Hematopoietic multipotent progenitor cell treated with erythropoietin and hydrocortisone succinate and interleukin-3 and kit ligand, for 6 days (in vitro differentiated cells): ENCODE measurements around the gene NTN4.
"Not testable (repeated sequence)": the region's sequence is repeated elsewhere in the genome, so short reads cannot be mapped to it uniquely, and the experiment has no call there.

Source experiments
- DNase-seq: peaks from one replicate; pipeline ENCODE4 v3.0.0-alpha.2; 2015

Gene NTN4

DNA sequence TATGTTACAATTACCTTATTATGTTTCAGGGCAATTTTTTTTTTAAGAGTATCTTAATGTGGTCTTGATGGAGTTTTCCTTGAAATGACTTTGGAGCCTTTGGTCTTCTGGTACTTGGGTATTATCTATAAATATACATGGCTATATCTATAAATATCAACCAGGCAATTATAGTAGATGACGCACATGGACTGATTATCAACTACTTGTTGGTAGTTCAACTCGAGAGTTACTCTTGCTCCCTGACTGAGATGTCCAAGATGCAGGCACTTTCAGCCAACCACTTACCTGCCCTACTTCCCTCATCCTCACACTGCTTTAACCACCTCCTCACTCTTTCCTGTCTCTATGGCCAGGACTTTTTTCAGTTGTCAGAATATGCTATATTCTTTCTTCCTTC is 85.4 kb downstream of the NTN4 start:
- DNase-seq: no peak

GRCh38 chr12:95703986-95704385 is 86.6 kb downstream of the NTN4 start:
- DNase-seq: no peak

DNA sequence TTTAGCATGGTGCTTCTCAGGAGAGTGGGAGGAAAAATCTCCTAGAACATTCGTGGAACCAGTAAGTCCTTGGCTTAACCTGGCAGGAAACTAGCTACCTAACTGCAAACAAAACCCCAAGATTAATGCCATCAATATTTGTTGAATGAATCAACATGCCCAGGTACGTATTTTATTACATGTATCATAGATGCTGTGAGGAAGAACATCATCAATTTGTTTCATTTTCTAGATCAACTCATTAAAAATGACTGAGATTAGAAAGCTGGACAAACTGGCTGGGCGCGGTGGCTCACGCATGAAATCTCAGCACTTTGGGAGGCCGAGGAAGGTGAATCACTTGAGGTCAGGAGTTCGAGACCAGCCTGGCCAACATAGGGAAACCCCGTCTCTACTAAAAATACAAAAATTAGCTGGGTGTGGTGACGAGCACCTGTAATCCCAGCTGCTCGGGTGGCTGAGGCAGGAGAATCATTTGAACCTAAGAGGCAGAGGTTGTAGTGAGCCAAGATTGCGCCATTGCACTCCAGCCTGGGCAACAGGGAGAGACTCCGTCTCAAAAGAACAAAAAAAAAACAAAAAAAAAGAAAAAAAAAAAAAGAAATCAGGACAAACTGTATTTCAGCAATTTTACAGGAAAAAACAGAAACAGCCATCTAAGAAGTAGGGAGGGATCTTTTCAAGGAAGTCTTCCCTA is 88.7 kb downstream of the NTN4 start:
- DNase-seq: no peak

GRCh38 chr12:95701275-95701674 is 89.3 kb downstream of the NTN4 start:
- no peak for DNase-seq

DNA sequence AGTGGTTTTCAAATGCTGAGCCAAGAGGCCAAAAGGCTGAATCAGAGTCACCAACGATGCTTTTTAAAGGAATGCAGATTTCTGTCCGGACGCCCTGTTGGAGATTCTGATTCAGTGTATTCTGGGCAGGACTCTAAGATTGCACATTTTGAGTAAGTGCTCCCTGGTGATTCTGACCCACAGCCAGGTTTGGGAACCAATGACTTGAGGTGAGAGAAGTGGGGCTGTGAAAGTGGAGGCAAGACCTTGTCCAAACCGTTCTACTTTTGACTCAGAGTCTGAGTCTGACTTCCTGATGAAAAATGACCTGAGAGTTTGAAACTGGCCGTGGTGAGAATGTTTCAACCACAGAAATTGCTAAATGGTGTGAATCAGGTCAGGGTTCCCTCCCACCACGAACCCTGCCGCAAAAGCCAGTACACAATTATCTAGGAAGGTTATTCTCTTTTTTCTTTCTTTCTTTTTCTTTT is 90.2 kb downstream of the NTN4 start:
- DNase-seq: no peak

GRCh38 chr12:95699579-95699978 is 91.0 kb downstream of the NTN4 start:
- DNase-seq: no peak

GRCh38 chr12:95694136-95694535 is 96.4 kb downstream of the NTN4 start:
- DNase-seq: no peak

DNA sequence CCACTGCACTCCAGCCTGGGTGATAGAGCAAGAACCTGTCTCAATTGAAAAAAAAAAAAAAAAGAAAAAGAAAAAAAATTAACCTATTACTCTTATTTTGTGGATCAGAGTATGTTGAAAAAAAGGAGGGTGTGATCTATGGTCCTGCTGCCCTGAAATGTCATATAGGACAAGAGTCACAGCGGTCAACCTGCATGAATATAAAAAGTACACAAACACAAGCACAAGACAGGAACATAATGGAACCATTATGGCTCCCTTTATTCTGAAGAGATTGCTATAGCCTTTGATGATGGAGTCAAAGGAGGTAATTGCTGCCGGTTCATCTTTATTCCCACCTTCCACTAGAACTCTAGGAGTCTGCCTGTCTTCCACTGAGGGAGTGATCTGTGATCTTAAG is 96.9 kb downstream of the NTN4 start:
- DNase-seq: no peak

DNA sequence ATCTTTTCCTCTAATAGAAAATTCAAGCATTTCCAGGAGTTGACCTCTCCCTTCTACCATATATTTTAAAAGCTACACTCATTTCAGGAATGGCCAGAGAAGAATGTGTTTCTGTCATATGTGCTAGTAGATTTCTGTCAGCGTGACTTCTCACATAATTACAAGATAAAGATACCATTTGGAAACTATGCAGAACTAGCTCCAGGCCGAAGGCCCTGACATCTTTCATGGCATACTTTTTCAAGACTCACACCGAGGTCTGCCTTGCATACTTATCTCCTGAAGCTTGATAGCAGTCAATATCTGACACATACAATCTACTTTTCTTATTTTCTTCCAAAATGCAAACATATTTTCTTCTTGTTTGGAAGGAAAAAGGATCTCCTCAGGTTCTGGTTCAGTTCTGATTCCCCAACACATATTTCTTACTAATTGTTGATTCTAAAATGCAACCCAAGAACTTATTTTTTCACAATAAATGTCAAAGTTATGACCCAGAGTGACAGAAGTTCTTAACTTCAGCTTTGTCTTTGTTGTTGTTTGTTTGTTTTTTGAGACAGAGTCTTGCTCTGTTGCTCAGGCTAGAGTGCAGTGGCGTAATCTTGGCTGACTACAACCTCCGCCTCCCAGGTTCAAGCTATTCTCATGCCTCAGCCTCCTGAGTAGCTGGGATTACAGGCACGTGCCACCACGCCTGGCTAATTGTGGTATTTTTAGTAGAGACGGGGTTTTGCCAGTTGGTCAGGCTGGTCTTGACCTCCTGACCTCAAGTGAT is 99.5 kb downstream of the NTN4 start:
- no peak for DNase-seq

DNA sequence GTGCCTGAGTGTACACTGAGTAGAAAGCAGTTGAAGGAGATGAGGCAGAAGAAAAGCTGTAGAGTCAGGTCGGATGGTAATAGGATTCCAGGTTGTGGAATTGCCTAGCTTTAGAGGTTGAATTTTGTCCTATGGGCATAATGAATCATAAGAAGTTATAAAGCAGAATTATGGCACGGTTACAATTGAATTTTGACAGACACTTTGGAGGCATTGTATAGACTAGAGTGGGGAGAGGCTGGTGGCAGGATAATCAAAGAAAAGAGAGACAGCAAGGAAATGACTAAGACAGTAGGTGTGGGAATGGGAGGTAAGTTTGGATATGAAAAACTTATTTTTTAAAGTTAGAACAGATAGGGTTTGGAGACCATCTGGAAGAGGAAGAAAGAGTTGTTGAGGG is 102.6 kb downstream of the NTN4 start:
- no peak for DNase-seq

DNA sequence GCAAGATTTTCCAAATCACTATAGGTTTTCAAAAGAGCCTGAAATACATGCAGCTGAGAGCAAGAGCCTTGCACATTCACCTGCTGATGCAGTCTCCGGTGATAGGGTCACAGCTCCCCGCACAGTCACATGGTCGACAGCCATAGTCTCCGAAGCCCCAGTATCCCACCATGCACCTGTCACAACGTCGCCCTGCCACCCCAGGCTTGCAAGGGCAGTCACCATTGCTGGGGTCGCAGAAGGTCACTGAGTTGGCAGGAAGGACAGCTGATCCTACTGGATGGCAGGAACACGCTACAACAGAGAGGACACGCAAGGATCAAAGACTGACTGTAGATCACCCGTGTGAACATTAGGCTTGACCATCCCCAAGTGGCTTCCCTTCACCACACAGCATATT is 107.1 kb downstream of the NTN4 start:
- no peak for DNase-seq

DNA sequence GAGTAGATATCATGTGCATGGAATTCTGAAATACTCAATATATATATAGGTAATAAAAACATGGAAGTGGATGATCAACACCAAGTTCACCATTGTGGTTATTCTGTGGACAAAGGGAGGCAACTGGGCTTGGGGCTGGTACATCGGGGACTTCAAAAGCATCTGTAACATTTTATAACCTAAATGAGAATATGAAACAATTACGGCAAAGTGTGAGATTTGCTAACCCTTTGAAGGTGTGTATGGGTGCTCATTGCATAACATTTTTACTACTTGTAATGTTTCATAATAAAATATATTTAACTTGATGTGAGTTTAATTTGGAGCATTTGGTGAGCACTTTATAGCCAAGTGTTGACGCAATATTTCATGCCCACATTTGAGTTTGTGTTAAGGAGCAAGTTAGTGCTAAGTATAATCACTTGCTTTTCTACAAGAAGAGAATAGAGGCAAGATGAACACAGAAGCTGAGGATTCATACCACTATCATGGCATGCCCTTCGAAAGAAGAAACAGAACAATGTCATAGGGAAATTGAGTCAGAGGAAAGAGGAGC is 109.3 kb downstream of the NTN4 start:
- DNase-seq: no peak

DNA sequence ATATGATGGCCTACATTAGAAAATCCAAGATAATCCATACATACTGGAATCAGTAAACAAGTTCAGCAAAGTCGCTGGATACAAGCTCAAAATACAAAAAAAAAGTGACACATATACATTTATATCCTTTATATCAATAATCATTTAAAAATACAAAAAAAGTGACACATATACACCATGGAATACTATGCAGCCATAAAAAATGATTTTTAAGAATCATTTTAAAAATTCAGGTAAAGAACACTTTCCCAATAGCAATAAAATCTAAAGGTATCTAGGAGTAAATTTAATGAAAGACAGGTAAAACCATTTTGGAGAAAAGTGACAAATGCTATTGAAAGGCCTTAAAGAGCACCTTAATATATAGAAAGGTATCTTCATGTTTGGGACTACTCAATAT is 111.9 kb downstream of the NTN4 start:
- DNase-seq: no peak

DNA sequence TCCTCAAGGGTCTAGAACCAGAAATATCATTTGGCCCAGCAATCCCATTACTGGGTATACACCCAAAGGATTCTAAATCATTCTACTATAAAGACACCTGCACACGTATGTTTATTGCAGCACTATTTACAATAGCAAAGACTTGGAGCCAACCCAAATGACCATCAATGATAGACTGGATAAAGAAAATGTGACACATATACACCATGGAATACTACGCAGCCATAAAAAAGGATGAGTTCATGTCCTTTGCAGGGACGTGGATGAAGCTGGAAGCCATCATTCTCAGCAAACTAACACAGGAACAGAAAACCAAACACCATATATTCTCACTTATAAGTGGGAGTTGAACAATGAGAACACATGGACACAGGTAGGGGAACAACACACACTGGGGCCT is 112.8 kb downstream of the NTN4 start:
- DNase-seq: not testable (repeated sequence)

DNA sequence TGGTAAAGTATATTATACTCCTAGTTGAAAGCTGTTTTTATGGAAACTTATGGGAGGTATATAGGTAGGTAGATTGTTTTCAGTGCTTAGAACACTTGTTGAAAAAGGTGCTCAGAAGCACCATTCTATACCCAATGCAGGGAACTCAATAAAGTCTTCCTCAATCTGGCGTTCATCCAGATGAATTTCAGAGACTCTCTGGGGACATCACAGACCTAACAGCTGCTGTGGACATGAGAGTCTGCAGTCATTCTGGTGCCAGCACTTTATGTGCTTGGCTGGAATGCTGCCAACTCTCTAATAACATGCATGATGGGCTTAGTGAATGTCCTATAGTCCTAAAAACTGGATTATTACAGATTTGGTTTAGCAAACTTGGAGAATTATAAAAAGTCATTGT is 115.9 kb downstream of the NTN4 start:
- no peak for DNase-seq

GRCh38 chr12:95674163-95674562 is 116.4 kb downstream of the NTN4 start:
- DNase-seq: no peak

DNA sequence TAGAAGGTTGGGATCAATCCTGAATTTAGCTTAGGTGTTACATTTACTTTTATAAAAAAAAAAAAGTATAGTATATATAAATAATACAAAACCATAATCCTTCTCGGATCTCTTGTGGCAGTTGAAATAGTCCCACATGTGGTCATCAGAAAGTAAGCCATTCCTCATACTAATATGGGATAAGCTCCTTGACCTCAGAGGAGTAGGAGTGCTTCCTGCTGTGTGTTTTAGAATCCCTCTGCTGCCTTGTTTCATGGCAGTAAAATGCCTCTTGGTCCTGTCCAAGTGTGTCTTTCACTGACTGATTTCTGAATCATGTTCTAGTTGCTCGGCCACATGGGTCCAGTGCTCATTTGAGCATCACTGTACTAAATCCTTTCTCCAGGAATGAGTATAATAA is 117.0 kb downstream of the NTN4 start:
- DNase-seq: no peak

- no peak for DNase-seq
These were observed 118.4 kb downstream of the NTN4 start for GRCh38 chr12:95672166-95672565.

DNA sequence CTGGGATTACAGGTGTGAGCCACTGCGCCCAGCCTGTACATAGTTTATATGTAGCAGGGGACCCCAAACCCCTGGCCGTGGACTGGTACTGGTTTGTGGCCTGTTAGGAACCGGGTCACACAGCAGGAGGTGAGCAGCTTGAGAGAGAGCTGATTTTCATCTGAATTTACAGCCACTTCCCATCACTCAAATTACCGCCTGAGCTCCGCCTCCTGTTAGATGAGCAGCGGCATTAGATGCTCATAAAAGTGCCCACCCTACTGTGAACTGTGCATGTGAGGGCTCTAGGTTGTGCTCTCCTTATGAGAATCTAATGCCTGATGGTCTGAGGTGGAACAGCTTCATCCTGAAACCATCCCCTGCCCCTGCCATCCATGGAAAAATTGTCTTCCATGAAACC is 119.3 kb downstream of the NTN4 start:
- no peak for DNase-seq

DNA sequence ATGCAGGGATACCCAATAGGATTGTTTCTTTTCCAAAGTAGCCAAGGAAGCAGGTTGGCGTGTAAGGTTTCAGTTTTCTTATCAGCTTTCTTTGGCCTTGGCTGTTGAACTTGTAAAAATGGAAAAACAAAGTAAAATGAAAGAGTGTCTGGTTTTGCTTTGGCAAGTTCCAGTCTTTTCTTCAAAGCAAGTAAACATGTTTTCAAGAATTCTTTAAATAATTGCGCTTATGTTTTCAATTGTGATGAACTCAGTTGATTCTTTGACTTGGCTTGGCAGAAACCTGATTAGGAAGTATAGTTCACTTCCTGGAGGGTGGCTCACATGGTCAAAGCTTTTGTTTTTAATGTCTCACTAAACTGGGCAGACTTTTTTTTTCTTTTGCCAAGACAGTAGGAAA is 127.0 kb downstream of the NTN4 start:
- DNase-seq: no peak

GRCh38 chr12:95661360-95661759 is 129.2 kb downstream of the NTN4 start:
- no peak for DNase-seq

DNA sequence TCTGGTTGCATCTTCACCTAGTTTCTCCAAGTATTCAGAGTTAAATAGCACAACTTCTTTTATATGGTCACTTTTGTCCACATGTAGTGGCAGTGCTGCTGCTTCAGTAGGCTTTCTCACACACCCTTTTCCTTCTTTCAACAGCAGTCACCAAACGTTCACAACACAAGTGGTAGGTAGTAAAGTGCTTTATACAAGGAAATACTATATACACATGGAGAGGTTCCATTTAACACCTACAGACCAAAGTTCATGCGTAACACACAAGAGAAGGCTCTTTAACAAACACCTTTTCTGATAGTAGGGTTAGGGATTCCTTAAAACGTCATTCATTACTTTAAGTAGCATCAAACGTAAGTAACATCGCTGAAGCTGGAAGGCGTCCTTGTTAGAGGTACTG is 132.2 kb downstream of the NTN4 start:
- DNase-seq: no peak

GRCh38 chr12:95654665-95655064 is 135.9 kb downstream of the NTN4 start:
- DNase-seq: not testable (repeated sequence)
